HepG2 (cell line): Measurements from ENCODE around the gene LIME1. TPM values are rescaled to one million over a fixed set of nuclear protein-coding genes. Genes with fewer than 3 reads are reported as not detected.

Source experiments
- ARNTL ChIP-seq: sonication (generic); formaldehyde crosslinking; IDR thresholded peaks from 2 replicates; pipeline ENCODE4 v1.4.0; 2020; ENCODE audit warnings: mild to moderate bottlenecking, missing genetic modification reagents
- FOXK1 ChIP-seq: sonication (generic); formaldehyde crosslinking; IDR thresholded peaks from 2 replicates; pipeline ENCODE4 v1.4.0; 2020; ENCODE audit warnings: low read depth, missing genetic modification reagents, borderline replicate concordance
- MAFG ChIP-seq: sonication (generic); formaldehyde crosslinking; IDR thresholded peaks from 2 replicates; pipeline ENCODE4 v1.5.1; 2020; ENCODE audit warnings: mild to moderate bottlenecking, missing genetic modification reagents
- NCOA2 ChIP-seq: sonication (generic); formaldehyde crosslinking; IDR thresholded peaks from 2 replicates; pipeline ENCODE4 v1.8.0; 2022; ENCODE audit warnings: inconsistent platforms
- NCOR1 ChIP-seq: fragments of 200-600 bp; sonication (generic); IDR thresholded peaks from 2 replicates; pipeline ENCODE4 v1.7.0; 2017; ENCODE audit warnings: antibody characterized with exemption, low read length, borderline replicate concordance
- NFE2L2 ChIP-seq: fragments of 150-350 bp; IDR thresholded peaks from 2 replicates; pipeline ENCODE4 v1.6.1; 2014; ENCODE audit warnings: low read length
- RBM39 ChIP-seq: fragments of 200-400 bp; formaldehyde crosslinking; IDR thresholded peaks from one replicate; pipeline ENCODE4 v1.6.1; 2018; ENCODE audit warnings: antibody characterized with exemption, mild to moderate bottlenecking, low read depth, low read length; ENCODE audit not compliant: poor library complexity, severe bottlenecking
- RCOR2 ChIP-seq: IDR thresholded peaks from 2 replicates; pipeline ENCODE4 v1.6.1; 2016; ENCODE audit warnings: missing biosample characterization, missing genetic modification reagents
- SMYD3 ChIP-seq: sonication (generic); formaldehyde crosslinking; IDR thresholded peaks from 2 replicates; pipeline ENCODE4 v1.8.1; 2023; ENCODE audit warnings: mild to moderate bottlenecking, missing genetic modification reagents
- TERF1 ChIP-seq: sonication (generic); formaldehyde crosslinking; IDR thresholded peaks from 2 replicates; pipeline ENCODE4 v1.8.0; 2022; ENCODE audit warnings: mild to moderate bottlenecking, missing genetic modification reagents, moderate library complexity
- THYN1 ChIP-seq: sonication (generic); formaldehyde crosslinking; IDR thresholded peaks from 2 replicates; pipeline ENCODE4 v1.8.1; 2023; ENCODE audit warnings: low read depth, mild to moderate bottlenecking, moderate library complexity, missing genetic modification reagents, borderline replicate concordance
- ZFP90 ChIP-seq: sonication (generic); formaldehyde crosslinking; IDR thresholded peaks from 2 replicates; pipeline ENCODE4 v1.8.0; 2022; ENCODE audit warnings: missing genetic modification reagents, mild to moderate bottlenecking, inconsistent platforms, borderline replicate concordance
- ZNF138 ChIP-seq: sonication (generic); formaldehyde crosslinking; IDR thresholded peaks from 2 replicates; pipeline ENCODE4 v1.5.0; 2020; ENCODE audit warnings: mild to moderate bottlenecking, low read depth, missing genetic modification reagents
- ZNF280B ChIP-seq: sonication (generic); formaldehyde crosslinking; IDR thresholded peaks from 2 replicates; pipeline ENCODE4 v1.5.0; 2020; ENCODE audit warnings: missing genetic modification reagents, mild to moderate bottlenecking, borderline replicate concordance
- ZNF34 ChIP-seq: sonication (generic); formaldehyde crosslinking; IDR thresholded peaks from 2 replicates; pipeline ENCODE4 v1.4.0; 2020; ENCODE audit warnings: mild to moderate bottlenecking, missing genetic modification reagents, borderline replicate concordance
- ZNF441 ChIP-seq: sonication (generic); formaldehyde crosslinking; IDR thresholded peaks from 2 replicates; pipeline ENCODE4 v1.7.0; 2021; ENCODE audit warnings: missing genetic modification reagents, borderline replicate concordance
- ZNF562 ChIP-seq: sonication (generic); formaldehyde crosslinking; IDR thresholded peaks from 2 replicates; pipeline ENCODE4 v1.8.0; 2022; ENCODE audit warnings: missing genetic modification reagents, borderline replicate concordance
- ZNF563 ChIP-seq: sonication (generic); formaldehyde crosslinking; IDR thresholded peaks from 2 replicates; pipeline ENCODE4 v1.8.0; 2022; ENCODE audit warnings: mild to moderate bottlenecking, moderate library complexity, missing genetic modification reagents
- ZNF746 ChIP-seq: sonication (generic); formaldehyde crosslinking; IDR thresholded peaks from 2 replicates; pipeline ENCODE4 v1.8.0; 2022; ENCODE audit warnings: mild to moderate bottlenecking, missing genetic modification reagents
- ZNF780A ChIP-seq: sonication (generic); formaldehyde crosslinking; IDR thresholded peaks from 2 replicates; pipeline ENCODE4 v1.8.0; 2022; ENCODE audit warnings: mild to moderate bottlenecking, missing genetic modification reagents, moderate library complexity
- polyA plus RNA-seq, 8 experiments: library from polyadenylated mRNA; depleted of rRNA in 3 of 8; stranded (reverse) in 7 of 8; unstranded in 1 of 8; fragments of >200 nt; fragmentation: Illumina TruSeq in 4 of 8; extraction: Trizol in 4 of 8; gene quantifications; 2 replicates each; pipeline versions ENCODE4 v1.2.1 to v1.2.3, GENCODE V29; 2011 to 2016; ENCODE audit warnings: low read depth in 4 of 8, missing spikeins in 1 of 8, mixed read lengths in 1 of 8; ENCODE audit not compliant: insufficient read depth in 1 of 8
- total RNA-seq, 5 experiments: library from RNA; depleted of rRNA; stranded (reverse); fragments of >200 nt; fragmentation: Illumina TruSeq; extraction: Trizol; gene quantifications; 2 replicates each; pipeline ENCODE4 v1.2.3, GENCODE V29; 2016; ENCODE audit warnings: low read depth in 1 of 5
- TF ChIP-seq, protein P1 (sequence below): sonication (generic); formaldehyde crosslinking; IDR thresholded peaks from 2 replicates; pipeline ENCODE4 v1.8.1; 2023; ENCODE audit warnings: mild to moderate bottlenecking, missing genetic modification reagents, borderline replicate concordance
- TF ChIP-seq, protein P2 (sequence below), 2 experiments: sonication (generic) in 1 of 2; formaldehyde crosslinking in 1 of 2; IDR thresholded peaks; 2 replicates each; pipeline versions ENCODE4 v1.4.0 to v1.6.1; 2018 to 2020; ENCODE audit warnings: missing genetic modification reagents in 2 of 2, borderline replicate concordance in 1 of 2, low read depth in 1 of 2, mild to moderate bottlenecking in 1 of 2, missing biosample characterization in 1 of 2

Gene LIME1
- total and polyA plus RNA-seq, 2 of the 13 experiments (the other 11 are each of a cell fraction or from before 2014, with no cell fraction given) = 13.0 to 61.5 TPM

DNA sequence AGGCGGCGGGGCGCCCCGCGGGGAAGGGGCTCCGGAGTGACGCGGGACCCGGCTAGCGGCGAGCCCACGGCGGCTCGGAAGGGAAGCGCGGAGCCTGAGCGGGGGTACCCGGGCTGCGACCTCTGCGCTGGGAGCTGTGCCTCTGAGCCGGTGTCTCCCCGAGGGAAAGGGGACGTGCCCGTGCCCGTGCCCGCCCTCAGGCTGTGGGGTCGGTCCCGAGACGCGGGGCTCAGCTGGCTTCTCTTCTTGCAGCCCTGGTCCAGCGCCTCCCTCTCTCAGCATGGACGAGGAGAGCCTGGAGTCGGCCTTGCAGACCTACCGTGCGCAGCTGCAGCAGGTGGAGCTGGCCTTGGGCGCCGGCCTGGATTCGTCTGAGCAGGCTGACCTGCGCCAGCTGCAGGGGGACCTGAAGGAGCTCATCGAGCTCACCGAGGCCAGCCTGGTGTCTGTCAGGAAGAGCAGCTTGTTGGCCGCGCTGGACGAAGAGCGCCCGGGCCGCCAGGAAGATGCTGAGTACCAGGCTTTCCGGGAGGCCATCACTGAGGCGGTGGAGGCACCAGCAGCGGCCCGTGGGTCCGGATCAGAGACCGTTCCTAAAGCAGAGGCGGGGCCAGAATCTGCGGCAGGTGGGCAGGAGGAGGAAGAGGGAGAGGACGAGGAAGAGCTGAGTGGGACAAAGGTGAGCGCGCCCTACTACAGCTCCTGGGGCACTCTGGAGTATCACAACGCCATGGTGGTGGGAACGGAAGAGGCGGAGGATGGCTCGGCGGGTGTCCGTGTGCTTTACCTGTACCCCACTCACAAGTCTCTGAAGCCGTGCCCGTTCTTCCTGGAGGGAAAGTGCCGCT lies 27.9 kb upstream of the LIME1 start (continued):
- TF ChIP-seq MAFG (CRISPR knock-in tag) (no peak), SMYD3 (CRISPR knock-in tag) (no peak), ZNF780A (CRISPR knock-in tag) (no peak), ZNF746 (CRISPR knock-in tag) (no peak), ZNF441 (CRISPR knock-in tag) (no peak), NFE2L2 (no peak), ZNF562 (CRISPR knock-in tag) (no peak), ARNTL (no peak), TERF1 (CRISPR knock-in tag) (no peak), ZNF138 (no peak), RCOR2 (no peak), ZNF34 (CRISPR knock-in tag) (0 out of 2 replicates have a peak, but pooled peaks have one; percentile 53), ZNF563 (CRISPR knock-in tag) (no peak), FOXK1 (no peak), RBM39 (no peak), ZFP90 (0 out of 2 replicates have a peak, but pooled peaks have one; percentile 25), NCOR1 (no peak), THYN1 (no peak), ZNF280B (CRISPR knock-in tag) (peak; percentile 88), NCOA2 (CRISPR knock-in tag) (no peak)
- TF ChIP-seq, protein P1, sequence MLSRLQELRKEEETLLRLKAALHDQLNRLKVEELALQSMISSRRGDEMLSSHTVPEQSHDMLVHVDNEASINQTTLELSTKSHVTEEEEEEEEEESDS (CRISPR knock-in tag) = no peak
- TF ChIP-seq, protein P2, sequence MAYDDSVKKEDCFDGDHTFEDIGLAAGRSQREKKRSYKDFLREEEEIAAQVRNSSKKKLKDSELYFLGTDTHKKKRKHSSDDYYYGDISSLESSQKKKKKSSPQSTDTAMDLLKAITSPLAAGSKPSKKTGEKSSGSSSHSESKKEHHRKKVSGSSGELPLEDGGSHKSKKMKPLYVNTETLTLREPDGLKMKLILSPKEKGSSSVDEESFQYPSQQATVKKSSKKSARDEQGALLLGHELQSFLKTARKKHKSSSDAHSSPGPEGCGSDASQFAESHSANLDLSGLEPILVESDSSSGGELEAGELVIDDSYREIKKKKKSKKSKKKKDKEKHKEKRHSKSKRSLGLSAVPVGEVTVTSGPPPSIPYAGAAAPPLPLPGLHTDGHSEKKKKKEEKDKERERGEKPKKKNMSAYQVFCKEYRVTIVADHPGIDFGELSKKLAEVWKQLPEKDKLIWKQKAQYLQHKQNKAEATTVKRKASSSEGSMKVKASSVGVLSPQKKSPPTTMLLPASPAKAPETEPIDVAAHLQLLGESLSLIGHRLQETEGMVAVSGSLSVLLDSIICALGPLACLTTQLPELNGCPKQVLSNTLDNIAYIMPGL (CRISPR knock-in tag; IDR thresholded peaks at IDR 0.05; ENCODE audit: borderline replicate concordance in 1 of 2, low read depth in 1 of 2) = no peak
